PC-3 (cell line): Measurements from ENCODE around the gene CACTIN. TPM values are rescaled to one million over a fixed set of nuclear protein-coding genes. Genes with fewer than 3 reads are reported as not detected.

Experiments
- ATAC-seq: fragments of 200-7000 bp; cut with Tn5 transposase; 2 replicates; pipeline ENCODE4 v1.9.1; 2020; ENCODE audit warnings: mild to moderate bottlenecking, moderate library complexity
- BruUV-seq: library from RNA; stranded (reverse); fragments of 400-500 nt; replicated peaks from 2 replicates; lab custom pipeline; 2021; lab: Mats Ljungman, UMichigan
- CTCF ChIA-PET: fragments of 300-600 bp; sonication (Branson Sonifier 250); formaldehyde crosslinking; loops from one replicate; lab custom pipeline; 2022; ENCODE audit warnings: antibody characterized with exemption; lab: Charles Lee
- POLR2A ChIA-PET: fragments of 300-600 bp; sonication (Branson Sonifier 250); formaldehyde crosslinking; loops from one replicate; lab custom pipeline; 2022; ENCODE audit warnings: antibody characterized with exemption; ENCODE audit not compliant: unreplicated experiment; lab: Charles Lee
- DNase-seq: peaks from one replicate; pipeline ENCODE4 v3.0.0-alpha.2; 2015
- H2AFZ ChIP-seq: fragments of 300-600 bp; sonication (generic); 2 replicates; pipeline ENCODE4 v1.6.0; 2016; ENCODE audit warnings: antibody characterized with exemption, low read length
- H3F3A ChIP-seq: fragments of 300-600 bp; sonication (generic); one replicate; pipeline ENCODE4 v1.6.0; 2017; ENCODE audit warnings: antibody characterized with exemption, low read length, control low read depth, mild to moderate bottlenecking; ENCODE audit not compliant: unreplicated experiment
- H3K27ac ChIP-seq: fragments of 300-600 bp; sonication (generic); 2 replicates; pipeline ENCODE4 v1.5.1; 2016; ENCODE audit warnings: mild to moderate bottlenecking, low read length
- H3K27me3 ChIP-seq: fragments of 300-600 bp; sonication (generic); 2 replicates; pipeline ENCODE4 v1.6.1; 2016; ENCODE audit warnings: low read length, mixed read lengths
- H3K36me3 ChIP-seq: fragments of 300-600 bp; sonication (generic); 2 replicates; pipeline ENCODE4 v1.6.1; 2016; ENCODE audit warnings: low read depth, mixed run types, low read length, mixed read lengths
- H3K4me1 ChIP-seq: fragments of 300-600 bp; sonication (generic); 2 replicates; pipeline ENCODE4 v1.5.1; 2016; ENCODE audit warnings: low read length; ENCODE audit not compliant: insufficient read depth
- H3K4me2 ChIP-seq: fragments of 300-600 bp; sonication (generic); 2 replicates; pipeline ENCODE4 v1.6.0; 2016; ENCODE audit warnings: low read length
- H3K4me3 ChIP-seq: fragments of 300-600 bp; sonication (generic); 2 replicates; pipeline ENCODE4 v1.5.1; 2016; ENCODE audit warnings: mild to moderate bottlenecking, low read length, mixed read lengths
- H3K79me2 ChIP-seq: fragments of 300-600 bp; sonication (generic); 2 replicates; pipeline ENCODE4 v1.6.1; 2017; ENCODE audit warnings: low read length, mixed read lengths
- H3K9ac ChIP-seq: fragments of 300-600 bp; sonication (generic); 2 replicates; pipeline ENCODE4 v1.6.0; 2016; ENCODE audit warnings: mild to moderate bottlenecking, low read length
- H3K9me2 ChIP-seq: fragments of 300-600 bp; sonication (generic); replicated peaks from 2 replicates; pipeline ENCODE4 v1.6.1; 2016; ENCODE audit warnings: mixed run types, low read length, mixed read lengths
- H3K9me3 ChIP-seq: fragments of 300-600 bp; sonication (generic); 2 replicates; pipeline ENCODE4 v1.6.1; 2016; ENCODE audit warnings: low read length, mixed read lengths
- H4K20me1 ChIP-seq: fragments of 300-600 bp; sonication (generic); 2 replicates; pipeline ENCODE4 v1.6.1; 2016; ENCODE audit warnings: low read length, mixed read lengths
- CTCF ChIP-seq: fragments of 300-600 bp; sonication (generic); conservative IDR thresholded peaks from 2 replicates; pipeline ENCODE4 v1.5.1; 2017; ENCODE audit warnings: antibody characterized with exemption, low read depth, mild to moderate bottlenecking, low read length
- EZH2 ChIP-seq: fragments of 300-600 bp; sonication (generic); IDR thresholded peaks from one replicate; pipeline ENCODE4 v1.6.1; 2017; ENCODE audit warnings: antibody characterized with exemption, mild to moderate bottlenecking, low read length; ENCODE audit not compliant: unreplicated experiment
- EZH2phosphoT487 ChIP-seq: fragments of 300-600 bp; sonication (generic); IDR thresholded peaks from 2 replicates; pipeline ENCODE4 v1.6.1; 2018; ENCODE audit warnings: mild to moderate bottlenecking, antibody characterized with exemption, low read length, borderline replicate concordance
- intact Hi-C: fragments of 100-400 bp; cut with micrococcal nuclease; formaldehyde crosslinking; loops from 2 replicates; pipeline ENCODE4 v1.9.0; 2023
- total RNA-seq: library from RNA; depleted of rRNA; stranded (reverse); fragments of >200 nt; gene quantifications from 2 replicates; pipeline ENCODE4 v1.2.3, GENCODE V29; 2014

The CACTIN gene
- total RNA-seq, 1 experiment from 2014 or later: 47.8 TPM

GRCh38 chr19:3589949-3590348 is 36.6 kb downstream of the CACTIN start:
- no peaks in the 10 kb centered on the region for H3K4me1 ChIP-seq
- no peak overlapping the region for H3K4me3 ChIP-seq
- no peak for ATAC-seq
- no peaks in the 10 kb centered on the region for H3K79me2 ChIP-seq
- H4K20me1 ChIP-seq: no peaks in the 10 kb centered on the region
- H3K36me3 ChIP-seq: no peaks in the 10 kb centered on the region
- no peaks in the 10 kb centered on the region for H3K27me3 ChIP-seq
- ChIA-PET CTCF (no interaction called here), POLR2A (no interaction called here)
- no peak for DNase-seq
- no peak overlapping the region for H3K9ac ChIP-seq
- TF ChIP-seq CTCF (no peak), EZH2phosphoT487 (no peak), EZH2 (no peak)
- H3K9me3 ChIP-seq: no peaks in the 10 kb centered on the region
- BruUV-seq: no TSS peak
- H3K9me2 ChIP-seq: no peaks in the 10 kb centered on the region
- no peak overlapping the region for H3K27ac ChIP-seq
- no peak overlapping the region for H2AFZ ChIP-seq
- H3K4me2 ChIP-seq: no peak overlapping the region
- intact Hi-C loops: no loop called here
- H3F3A ChIP-seq: no peaks in the 10 kb centered on the region

GRCh38 chr19:3589439-3589838 is 37.2 kb downstream of the CACTIN start:
- ATAC-seq: no peak
- POLR2A ChIA-PET: no interaction called here
- CTCF ChIA-PET: no interaction called here

More at GRCh38 chr19:3589439-3589838, 37.2 kb downstream of the CACTIN start:
- Histone ChIP-seq H3K9ac (no peak overlapping the region), H3K9me3 (no peaks in the 10 kb centered on the region), H3K9me2 (no peaks in the 10 kb centered on the region), H3F3A (no peaks in the 10 kb centered on the region), H3K79me2 (no peaks in the 10 kb centered on the region), H3K4me1 (no peaks in the 10 kb centered on the region), H3K27me3 (no peaks in the 10 kb centered on the region), H4K20me1 (no peaks in the 10 kb centered on the region), H3K4me2 (no peak overlapping the region), H3K4me3 (no peak overlapping the region), H3K36me3 (no peaks in the 10 kb centered on the region), H2AFZ (no peak overlapping the region), H3K27ac (no peak overlapping the region)
- TF ChIP-seq EZH2: no peak
- no peak for TF ChIP-seq EZH2phosphoT487
- TF ChIP-seq CTCF: no peak
- DNase-seq: no peak
- no TSS peak for BruUV-seq
- intact Hi-C loops: no loop called here
